Stimulated activated naive CD4-positive, alpha-beta T cell (primary cell): ENCODE results near the gene RALGAPA1.
"Not testable (repeated sequence)": the region's sequence is repeated elsewhere in the genome, so short reads cannot be mapped to it uniquely, and the experiment has no call there.

Experiments
- DNase-seq, 6 experiments: peaks; one replicate each; lab custom pipeline; 2025; lab: John Stamatoyannopoulos, UW

RALGAPA1 gene

GRCh38 chr14:35699791-35700444 lies 109.2 kb downstream of the RALGAPA1 start:
- DNase-seq, result no peak

- no peak for DNase-seq
Measured at GRCh38 chr14:35696575-35696974, 112.5 kb downstream of the RALGAPA1 start.

GRCh38 chr14:35696119-35696518 lies 113.0 kb downstream of the RALGAPA1 start:
- DNase-seq, result no peak

GRCh38 chr14:35695647-35696046 lies 113.4 kb downstream of the RALGAPA1 start:
- DNase-seq, result no peak

GRCh38 chr14:35695072-35695471 lies 114.0 kb downstream of the RALGAPA1 start:
- DNase-seq, result no peak

- no peak for DNase-seq
Measured at GRCh38 chr14:35689000-35689460, 120.1 kb downstream of the RALGAPA1 start.

- DNase-seq, result no peak
Measured at GRCh38 chr14:35688126-35688826, 120.8 kb downstream of the RALGAPA1 start.

- DNase-seq, result peak in 2 of 6 experiments; percentile 3 to 22
Measured at GRCh38 chr14:35687335-35687939, 121.7 kb downstream of the RALGAPA1 start.

- not testable (repeated sequence) for DNase-seq
Measured at GRCh38 chr14:35683688-35684087, 125.4 kb downstream of the RALGAPA1 start.

- DNase-seq, result no peak
Measured at GRCh38 chr14:35682802-35683201, 126.3 kb downstream of the RALGAPA1 start.

- DNase-seq, result no peak
Measured at GRCh38 chr14:35678403-35679028, 130.6 kb downstream of the RALGAPA1 start.

- DNase-seq, result no peak
Measured at GRCh38 chr14:35669782-35670181, 139.3 kb downstream of the RALGAPA1 start.

- DNase-seq, result no peak
Measured at GRCh38 chr14:35666429-35667043, 142.6 kb downstream of the RALGAPA1 start.

GRCh38 chr14:35661875-35662274 lies 147.2 kb downstream of the RALGAPA1 start:
- DNase-seq, result no peak

GRCh38 chr14:35653045-35653444 lies 156.1 kb downstream of the RALGAPA1 start:
- no peak for DNase-seq

GRCh38 chr14:35643513-35643912 lies 165.6 kb downstream of the RALGAPA1 start:
- DNase-seq, result no peak

GRCh38 chr14:35637851-35638250 lies 171.2 kb downstream of the RALGAPA1 start:
- DNase-seq, result no peak

GRCh38 chr14:35637269-35637668 lies 171.8 kb downstream of the RALGAPA1 start:
- no peak for DNase-seq

- DNase-seq, result no peak
Measured at GRCh38 chr14:35632676-35633075, 176.4 kb downstream of the RALGAPA1 start.

- no peak for DNase-seq
Measured at GRCh38 chr14:35632271-35632670, 176.8 kb downstream of the RALGAPA1 start.

- DNase-seq, result no peak
Measured at GRCh38 chr14:35631071-35631805, 177.9 kb downstream of the RALGAPA1 start.
